ENCODE measurements around the gene RFC5.
A peak's percentile ranks its signal among the peaks of the same experiment; 100 is the strongest.
"Not testable (repeated sequence)": the region's sequence is repeated elsewhere in the genome, so short reads cannot be mapped to it uniquely, and the experiment has no call there.

Gene RFC5

DNA sequence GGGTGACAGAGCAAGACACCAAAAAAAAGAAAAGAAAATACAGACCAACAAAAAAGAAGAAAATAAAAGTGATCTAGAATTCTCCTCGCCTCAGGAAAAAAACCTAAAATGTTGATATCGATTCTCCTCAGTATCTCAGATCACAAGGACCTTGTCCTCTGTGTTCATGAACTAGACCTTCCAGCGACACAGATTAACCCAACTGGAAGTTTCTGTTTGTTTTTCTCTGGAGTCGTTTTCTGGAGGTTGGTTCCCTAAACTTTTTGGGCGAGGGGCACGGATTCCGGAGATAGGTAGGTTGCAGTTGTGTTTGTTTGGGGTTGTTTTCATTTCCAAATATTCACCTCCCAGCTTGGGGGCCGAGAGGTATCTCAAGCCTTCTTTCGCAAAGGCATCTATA is 559 bp upstream of the RFC5 start:
- no peak for DNase-seq

DNA sequence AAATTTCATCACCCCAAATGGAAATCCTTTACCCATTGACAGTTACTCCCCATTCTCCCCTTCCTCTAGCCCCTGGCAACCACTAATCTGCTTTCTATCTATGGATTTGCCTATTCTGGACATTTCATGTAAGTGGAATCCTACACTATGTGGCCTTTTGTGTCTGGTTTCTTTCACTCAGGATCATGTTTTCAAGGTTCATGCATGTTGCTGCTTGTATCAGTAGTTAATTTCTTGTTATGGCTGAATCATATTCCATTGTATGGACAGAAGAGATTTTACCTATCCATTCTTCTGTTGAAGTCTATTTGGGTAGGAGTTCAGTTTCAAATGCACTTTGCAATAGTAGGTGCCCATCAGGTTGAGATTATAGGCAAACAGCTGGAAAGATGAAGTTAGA is 1.4 kb downstream of the RFC5 start:
- no peak for DNase-seq

GRCh38 chr12:118020036-118020435 is 3.5 kb downstream of the RFC5 start:
- DNase-seq, result no peak

DNA sequence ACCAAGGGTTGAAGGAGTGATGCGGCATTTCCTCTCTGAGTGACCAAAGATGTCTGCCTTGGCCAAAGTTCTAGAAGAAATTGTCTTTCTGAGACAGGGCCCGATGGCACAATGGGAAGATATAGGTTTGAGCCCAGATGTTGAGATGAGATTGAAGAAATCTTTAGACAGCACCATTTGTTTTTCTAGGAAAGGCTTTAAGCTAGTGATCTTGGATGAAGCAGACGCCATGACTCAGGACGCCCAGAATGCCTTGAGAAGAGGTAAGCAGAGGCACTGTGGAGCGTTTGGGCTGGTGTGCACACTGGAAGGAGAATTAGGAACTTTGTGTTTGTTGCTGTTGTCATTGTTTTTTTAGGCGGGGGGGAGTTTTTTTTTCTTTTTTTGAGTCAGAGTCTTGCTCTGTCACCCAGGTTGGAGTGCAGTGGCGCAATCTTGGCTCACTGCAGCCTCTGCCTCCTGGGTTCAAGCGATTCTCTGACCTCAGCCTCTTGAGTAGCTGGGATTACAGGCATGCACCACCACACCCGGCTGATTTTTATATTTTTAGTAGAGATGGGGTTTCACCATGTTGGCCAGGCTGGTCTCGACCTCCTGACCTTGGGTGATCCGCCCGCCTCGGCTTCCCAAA is 5.7 kb downstream of the RFC5 start:
- not testable (repeated sequence) for DNase-seq

GRCh38 chr12:118022728-118023109 is 6.2 kb downstream of the RFC5 start:
- DNase-seq, result no peak

GRCh38 chr12:118023301-118023860 is 6.9 kb downstream of the RFC5 start:
- DNase-seq, result peak; percentile 6

DNA sequence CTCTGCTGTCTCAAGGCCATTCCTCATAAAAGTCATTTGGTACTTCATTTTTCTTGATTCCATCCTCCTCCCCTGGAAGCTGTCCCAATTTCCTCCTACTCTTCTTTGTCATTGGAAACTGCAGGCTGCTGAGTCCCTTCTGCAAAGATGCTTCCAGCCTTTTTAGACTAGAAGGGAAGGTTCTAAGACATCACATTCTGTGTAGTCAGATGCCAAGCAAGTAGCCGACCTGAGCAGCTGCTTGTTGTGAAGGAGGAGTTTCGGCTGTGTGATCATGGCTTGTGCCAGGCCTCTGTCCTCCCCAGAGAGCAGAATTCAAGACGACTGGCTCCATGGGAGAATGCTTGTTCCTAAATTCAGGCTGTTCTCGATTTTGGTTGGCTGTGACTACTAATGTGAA is 8.7 kb downstream of the RFC5 start:
- DNase-seq, result no peak

GRCh38 chr12:118029166-118029565 is 12.7 kb downstream of the RFC5 start:
- DNase-seq, result no peak

GRCh38 chr12:118032188-118032587 is 15.7 kb downstream of the RFC5 start:
- DNase-seq, result no peak

- no peak for DNase-seq
Measured at GRCh38 chr12:118033323-118033722, 16.8 kb downstream of the RFC5 start.

GRCh38 chr12:118033902-118034301 is 17.4 kb downstream of the RFC5 start:
- no peak for DNase-seq

DNA sequence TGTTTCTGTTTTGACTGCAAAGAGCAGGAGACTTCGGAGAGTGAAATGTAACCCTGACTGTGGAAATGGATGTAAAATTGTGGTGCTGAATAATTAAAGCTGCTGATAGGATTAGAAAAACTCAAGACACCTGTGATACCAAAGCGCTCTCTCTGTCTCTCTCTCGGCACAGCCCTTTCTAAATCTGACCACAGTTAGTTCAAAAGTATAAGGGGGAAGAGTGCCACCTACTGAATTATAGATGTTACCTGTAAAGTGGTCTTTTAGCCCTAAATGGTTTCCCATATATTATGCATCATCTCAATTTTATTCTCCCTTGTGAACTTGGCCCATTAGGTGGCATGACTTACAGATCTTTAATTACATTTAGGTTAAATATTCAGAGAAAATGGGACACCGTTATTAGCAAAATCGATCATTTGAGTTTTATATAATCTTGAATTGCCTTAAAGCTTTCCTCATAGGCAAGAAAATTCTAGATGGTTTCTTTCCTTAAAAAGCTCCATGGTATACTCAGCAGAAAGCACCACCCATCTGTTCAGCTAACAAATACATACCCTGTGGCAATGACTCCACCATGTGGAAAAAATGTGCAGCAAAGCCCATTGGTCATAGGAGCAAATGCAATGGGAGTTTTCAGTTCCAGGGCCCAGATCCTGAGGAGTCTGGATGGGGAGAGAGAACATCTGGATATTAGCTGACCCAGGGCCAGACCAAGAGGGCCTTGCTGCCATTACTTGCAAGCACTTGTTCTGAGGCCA is 18.1 kb downstream of the RFC5 start:
- DNase-seq, result peak; percentile 51

DNA sequence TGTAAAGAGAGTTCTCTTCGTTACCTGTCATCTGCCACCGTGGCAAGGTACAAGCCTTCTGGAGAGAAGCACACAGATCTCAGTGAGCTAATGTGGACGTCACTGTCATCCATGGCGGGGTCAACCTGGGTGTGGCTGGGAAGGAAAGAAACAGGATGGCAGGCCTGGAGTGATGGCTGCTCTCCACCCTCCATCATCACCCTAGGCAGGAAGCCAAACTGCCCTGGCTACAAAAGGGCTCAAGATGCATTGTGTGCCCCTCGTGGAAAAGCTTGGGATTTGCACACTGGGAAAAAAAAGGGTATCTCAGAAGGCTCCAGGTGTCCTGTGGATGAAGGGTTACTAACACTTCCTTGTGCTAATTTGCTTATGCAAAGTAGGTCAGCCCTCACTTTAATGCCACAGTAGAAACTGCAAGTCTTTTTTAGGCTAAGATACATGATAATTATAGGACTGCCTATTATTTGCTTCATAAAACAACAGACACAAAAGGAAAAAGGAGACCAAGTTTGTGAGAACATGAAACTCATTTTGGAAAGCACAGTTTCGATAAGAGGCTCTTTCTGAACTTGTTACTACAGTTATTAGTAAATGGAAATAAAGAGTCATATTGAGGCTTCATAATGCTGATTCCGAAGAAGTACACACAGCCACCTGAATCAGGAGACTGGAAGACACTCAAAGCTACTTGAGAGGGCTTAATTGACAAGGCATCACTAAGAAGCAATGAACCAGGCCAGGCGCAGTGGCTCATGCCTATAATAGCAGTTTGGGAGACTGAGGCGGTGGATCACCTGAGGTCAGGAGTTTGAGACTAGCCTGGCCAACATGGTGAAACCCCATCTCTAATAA is 18.9 kb downstream of the RFC5 start:
- peak; percentile 95 for DNase-seq

DNA sequence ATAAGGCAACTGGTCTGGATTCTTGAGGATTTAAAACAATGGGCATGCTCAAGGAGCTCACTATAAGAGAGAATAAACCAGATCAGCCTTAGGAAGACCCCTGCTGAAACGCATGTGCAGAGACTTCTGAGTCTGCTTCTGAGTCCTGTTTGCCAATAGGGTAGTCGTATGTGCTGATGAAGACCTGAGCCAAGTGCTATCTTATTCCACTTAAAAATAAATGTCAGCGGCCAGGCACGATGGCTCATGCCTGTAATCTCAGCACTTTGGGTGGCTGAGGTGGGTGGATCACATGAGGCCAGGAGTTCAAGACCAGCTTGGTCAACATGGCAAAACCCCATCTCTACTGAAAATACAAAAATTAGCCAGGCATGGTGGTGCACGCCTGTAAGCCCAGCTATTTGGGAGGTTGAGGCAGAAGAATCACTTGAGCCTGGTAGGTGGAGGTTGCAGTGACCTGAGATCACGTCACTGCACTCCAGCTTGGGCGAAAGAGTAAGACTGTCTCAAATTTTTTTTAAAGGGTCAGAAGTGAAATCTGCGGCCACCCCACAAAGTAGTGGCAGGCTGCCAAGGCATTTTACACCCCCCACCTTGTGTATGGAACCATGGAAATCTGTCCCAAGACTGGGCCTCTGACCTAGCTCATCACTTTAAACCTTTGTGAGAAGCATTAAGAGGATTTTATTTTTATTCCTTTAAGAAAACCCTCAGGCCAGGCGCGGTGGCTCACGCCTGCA is 20.3 kb downstream of the RFC5 start:
- no peak for DNase-seq

- DNase-seq, result no peak
Measured at GRCh38 chr12:118038137-118038536, 21.6 kb downstream of the RFC5 start.

GRCh38 chr12:118042091-118042490 is 25.6 kb downstream of the RFC5 start:
- DNase-seq, result no peak

DNA sequence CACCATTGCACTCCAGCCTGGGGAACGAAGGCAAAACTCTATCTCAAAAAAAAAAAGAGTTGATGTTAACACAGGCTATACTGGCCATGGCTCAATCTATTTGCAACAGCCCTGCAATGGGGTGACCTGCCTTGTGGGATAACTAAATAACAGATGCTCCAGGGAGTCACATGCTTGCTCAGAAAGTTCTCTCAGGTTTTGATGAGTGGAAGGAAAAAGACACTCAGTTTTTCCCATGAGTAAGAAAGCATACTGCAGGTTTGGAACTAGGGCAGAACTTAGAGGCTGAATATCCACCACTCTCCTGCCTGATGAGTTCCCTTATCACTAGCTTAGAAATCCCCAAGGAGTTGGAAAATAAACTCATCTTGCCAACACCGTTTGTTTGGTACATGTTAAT is 27.6 kb downstream of the RFC5 start:
- no peak for DNase-seq

DNA sequence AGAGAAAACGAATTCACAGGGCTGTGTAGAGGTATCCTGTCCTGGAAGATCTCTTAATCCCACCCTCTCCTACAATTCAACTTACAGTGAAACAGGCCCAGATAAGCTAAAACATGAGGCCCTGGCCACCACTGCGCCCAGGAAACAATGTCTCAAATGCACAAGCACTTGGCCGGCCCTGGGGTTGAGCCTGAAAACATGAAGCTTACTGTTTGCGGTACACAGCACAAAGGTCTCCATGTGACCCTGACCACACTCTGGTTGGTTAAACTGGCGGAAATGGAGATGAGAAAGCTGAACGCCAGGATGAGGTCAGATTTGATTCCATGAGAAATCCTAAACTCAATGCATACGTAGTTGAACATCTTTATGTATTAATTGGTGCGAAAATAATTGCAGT is 28.1 kb downstream of the RFC5 start:
- DNase-seq, result no peak

GRCh38 chr12:118046430-118046829 is 29.9 kb downstream of the RFC5 start:
- no peak for DNase-seq

DNA sequence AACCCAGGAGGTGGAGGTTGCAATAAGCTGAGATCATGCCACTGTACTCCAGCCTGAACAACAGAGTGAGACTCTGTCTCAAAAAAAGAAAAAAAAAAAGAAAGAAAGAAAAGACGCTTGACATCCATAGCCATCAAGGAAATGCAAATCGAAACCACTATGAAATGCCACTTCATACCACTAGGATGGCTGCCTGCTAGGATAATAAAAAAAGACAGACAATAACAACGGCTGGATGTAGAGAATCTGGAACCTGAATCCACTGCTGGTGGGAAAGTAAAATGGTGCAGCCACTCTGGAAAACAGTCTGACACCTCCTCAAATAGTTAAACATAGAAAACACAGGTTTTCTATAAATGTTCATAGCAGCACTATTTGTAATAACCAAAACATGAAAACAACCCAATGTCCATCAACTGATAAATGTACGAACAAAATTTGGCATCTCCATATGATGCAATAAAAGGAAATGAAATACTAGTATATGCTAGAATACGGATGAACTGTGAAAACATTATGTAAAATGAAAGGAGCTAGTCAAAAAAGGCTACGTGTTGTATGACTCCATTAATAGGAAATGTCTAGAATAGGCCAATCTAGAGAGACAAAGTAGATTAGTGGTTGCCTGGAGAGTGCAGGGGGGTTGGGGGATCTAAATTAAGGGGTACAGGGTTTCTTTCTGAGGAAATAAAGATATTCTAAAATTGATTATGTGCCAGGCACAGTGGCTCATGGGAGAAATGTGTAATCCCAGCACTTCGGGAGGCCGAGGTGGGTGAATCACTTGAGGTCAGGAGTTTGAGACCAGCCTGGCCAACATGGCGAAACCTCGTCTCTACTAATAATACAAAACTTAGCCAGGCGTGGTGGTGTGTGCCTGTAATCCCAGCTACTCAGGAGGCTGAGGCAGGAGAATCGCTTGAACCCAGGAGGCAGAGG is 34.7 kb downstream of the RFC5 start:
- no peak for DNase-seq

GRCh38 chr12:118052324-118053070 is 36.0 kb downstream of the RFC5 start:
- no peak for DNase-seq
